HCT116 (cell line): ENCODE results near the gene SNAP47. TPM values are rescaled to one million over a fixed set of nuclear protein-coding genes. Genes with fewer than 3 reads are reported as not detected.

Experiments
- ATAC-seq: fragments of 200-7000 bp; cut with Tn5 transposase; 2 replicates; pipeline ENCODE4 v1.9.1; 2020; ENCODE audit warnings: mild to moderate bottlenecking, moderate library complexity
- BruUV-seq: library from RNA; stranded (reverse); fragments of 400-500 nt; replicated peaks from 2 replicates; lab custom pipeline; 2021; lab: Mats Ljungman, UMichigan
- CTCF ChIA-PET: fragments of 300-600 bp; sonication (Branson Sonifier 250); formaldehyde crosslinking; loops from one replicate; lab custom pipeline; 2021; ENCODE audit warnings: antibody characterized with exemption; lab: Charles Lee
- POLR2A ChIA-PET: fragments of 300-600, 350-600 bp; sonication (Branson Sonifier 250); formaldehyde crosslinking; loops from one replicate; lab custom pipeline; 2021; ENCODE audit warnings: antibody characterized with exemption; lab: Charles Lee
- RAD21 ChIA-PET, 2 experiments: fragments of 300-600 bp; sonication (Branson Sonifier 250); formaldehyde crosslinking; loops; one replicate each; lab custom pipeline; 2023; ENCODE audit warnings: low total read pairs in 2 of 2; ENCODE audit not compliant: uncharacterized antibody in 2 of 2, unreplicated experiment in 2 of 2, low non-redundant PET in 1 of 2; lab: Charles Lee
- DNase-seq: peaks from one replicate; pipeline ENCODE4 v3.0.0-alpha.2; 2010; ENCODE audit warnings: low read depth, low spot score
- H2AFZ ChIP-seq: fragments of 200-600 bp; shearing (Covaris generic), sonication (generic); 2 replicates; pipeline ENCODE4 v1.6.1; 2017; ENCODE audit warnings: low read depth, mixed run types, mixed read lengths, antibody characterized with exemption, low read length; ENCODE audit not compliant: poor library complexity, severe bottlenecking
- H3K27ac ChIP-seq: 2 replicates; pipeline ENCODE4 v1.5.1; 2012; ENCODE audit warnings: low read depth, low read length
- H3K27me3 ChIP-seq: fragments of 200-600 bp; sonication (generic); 2 replicates; pipeline ENCODE4 v1.6.1; 2016; ENCODE audit warnings: mixed run types, low read length, mixed read lengths; ENCODE audit not compliant: insufficient read depth
- H3K36me3 ChIP-seq, 2 experiments: fragments of 200-500 bp in 1 of 2; fragments of 200-600 bp in 1 of 2; sonication (Bioruptor generic) in 1 of 2; sonication (generic) in 1 of 2; 2 replicates each; pipeline versions ENCODE4 v1.5.1 to v1.6.1; 2014 to 2016; ENCODE audit warnings: low read length in 2 of 2, inconsistent platforms in 1 of 2, mixed read lengths in 1 of 2, mixed run types in 1 of 2; ENCODE audit not compliant: insufficient read depth in 2 of 2, control insufficient read depth in 1 of 2
- H3K4me1 ChIP-seq, 2 experiments: fragments of 200-600 bp in 1 of 2; sonication (generic) in 1 of 2; 2 replicates each; pipeline versions ENCODE4 v1.5.1 to v1.6.1; 2012 to 2017; ENCODE audit warnings: low read length in 2 of 2, inconsistent platforms in 1 of 2, mild to moderate bottlenecking in 1 of 2, mixed read lengths in 1 of 2, mixed run types in 1 of 2, moderate library complexity in 1 of 2; ENCODE audit not compliant: insufficient read depth in 2 of 2, control insufficient read depth in 1 of 2
- H3K4me2 ChIP-seq: fragments of 200-600 bp; sonication (generic); 2 replicates; pipeline ENCODE4 v1.6.1; 2017; ENCODE audit warnings: mixed run types, low read length, mixed read lengths
- H3K4me3 ChIP-seq, 2 experiments: fragments of 200-600 bp in 1 of 2; sonication (generic) in 1 of 2; replicated peaks in 1 of 2; 2 replicates each; pipeline ENCODE4 v1.5.1; 2011 to 2016; ENCODE audit warnings: low read length in 2 of 2, control low read depth in 1 of 2, low read depth in 1 of 2, mild to moderate bottlenecking in 1 of 2, mixed read lengths in 1 of 2, mixed run types in 1 of 2
- H3K79me2 ChIP-seq: fragments of 200-600 bp; sonication (generic); 2 replicates; pipeline ENCODE4 v1.6.1; 2017; ENCODE audit warnings: mild to moderate bottlenecking, mixed run types, low read length, moderate library complexity, mixed read lengths; ENCODE audit not compliant: insufficient read depth
- H3K9ac ChIP-seq: fragments of 200-600 bp; sonication (generic); 2 replicates; pipeline ENCODE4 v1.6.1; 2016; ENCODE audit warnings: low read length, mixed read lengths
- H3K9me2 ChIP-seq: fragments of 200-600 bp; sonication (generic), shearing (Covaris generic); 2 replicates; pipeline ENCODE4 v1.6.1; 2017; ENCODE audit warnings: mixed run types, mild to moderate bottlenecking, moderate library complexity; ENCODE audit not compliant: insufficient read depth
- H3K9me3 ChIP-seq, 2 experiments: fragments of 200-500 bp in 1 of 2; fragments of 200-600 bp in 1 of 2; sonication (Bioruptor generic) in 1 of 2; sonication (generic) in 1 of 2; 2 replicates each; pipeline ENCODE4 v1.6.1; 2014 to 2017; ENCODE audit warnings: low read length in 2 of 2, mixed read lengths in 2 of 2, inconsistent platforms in 1 of 2, low read depth in 1 of 2, mild to moderate bottlenecking in 1 of 2, mixed run types in 1 of 2, moderate library complexity in 1 of 2; ENCODE audit not compliant: control insufficient read depth in 1 of 2, insufficient read depth in 1 of 2
- H4K20me1 ChIP-seq: fragments of 200-600 bp; sonication (generic), shearing (Covaris generic); 2 replicates; pipeline ENCODE4 v1.6.1; 2017; ENCODE audit warnings: mixed run types, mild to moderate bottlenecking, moderate library complexity; ENCODE audit not compliant: insufficient read depth
- ATF3 ChIP-seq: IDR thresholded peaks from 2 replicates; pipeline ENCODE4 v1.6.1; 2012
- CBX3 ChIP-seq: IDR thresholded peaks from 2 replicates; pipeline ENCODE4 v1.6.1; 2012; ENCODE audit warnings: low read depth
- CTCF ChIP-seq, 3 experiments: fragments of 200-600 bp in 1 of 3; sonication (generic) in 1 of 3; IDR thresholded peaks in 2 of 3; conservative IDR thresholded peaks in 1 of 3; 2 replicates each; pipeline ENCODE4 v1.5.1; 2012 to 2017; ENCODE audit warnings: low read depth in 2 of 3, low read length in 2 of 3, antibody characterized with exemption in 1 of 3, borderline replicate concordance in 1 of 3, control low read depth in 1 of 3, mild to moderate bottlenecking in 1 of 3, mixed read lengths in 1 of 3, mixed run types in 1 of 3, moderate library complexity in 1 of 3; ENCODE audit not compliant: insufficient read depth in 1 of 3
- EGR1 ChIP-seq: IDR thresholded peaks from 2 replicates; pipeline ENCODE4 v1.6.1; 2012; ENCODE audit warnings: low read depth
- ELF1 ChIP-seq: IDR thresholded peaks from 2 replicates; pipeline ENCODE4 v1.6.1; 2012; ENCODE audit warnings: low read depth, borderline replicate concordance
- EZH2phosphoT487 ChIP-seq: fragments of 200-600 bp; IDR thresholded peaks from 2 replicates; pipeline ENCODE4 v1.6.1; 2018; ENCODE audit warnings: antibody characterized with exemption, borderline replicate concordance
- FOSL1 ChIP-seq: IDR thresholded peaks from 2 replicates; pipeline ENCODE4 v1.6.1; 2012; ENCODE audit warnings: low read depth
- JUND ChIP-seq: IDR thresholded peaks from 2 replicates; pipeline ENCODE4 v1.6.1; 2012
- POLR2A ChIP-seq: IDR thresholded peaks from 2 replicates; pipeline ENCODE4 v1.7.0; 2011; ENCODE audit warnings: borderline replicate concordance; ENCODE audit not compliant: insufficient read depth, insufficient read length; ENCODE audit errors: extremely low read depth
- REST ChIP-seq: IDR thresholded peaks from 2 replicates; pipeline ENCODE4 v1.6.1; 2012; ENCODE audit warnings: low read depth
- SIN3A ChIP-seq: IDR thresholded peaks from 2 replicates; pipeline ENCODE4 v1.6.1; 2012; ENCODE audit warnings: low read depth
- SP1 ChIP-seq: IDR thresholded peaks from 2 replicates; pipeline ENCODE4 v1.6.1; 2012; ENCODE audit warnings: low read depth
- SRF ChIP-seq: IDR thresholded peaks from 2 replicates; pipeline ENCODE4 v1.6.1; 2012; ENCODE audit warnings: low read depth
- TCF7L2 ChIP-seq: IDR thresholded peaks from 2 replicates; pipeline ENCODE4 v1.7.0; 2011; ENCODE audit warnings: borderline replicate concordance, inconsistent platforms; ENCODE audit not compliant: insufficient read depth, insufficient read length; ENCODE audit errors: extremely low read depth
- ZFX ChIP-seq: fragments of 450-650 bp; IDR thresholded peaks from 2 replicates; pipeline ENCODE4 v1.6.1; 2017
- intact Hi-C: fragments of 100-400 bp; cut with micrococcal nuclease; formaldehyde crosslinking; loops from 2 replicates; pipeline ENCODE4 v1.10.0; 2022
- total RNA-seq: library from RNA; stranded (reverse); gene quantifications from one replicate; pipeline ENCODE4 v1.2.1, GENCODE V29; 2021; ENCODE audit not compliant: unreplicated experiment

The SNAP47 gene
- total RNA-seq, 1 experiment from 2014 or later: 37.9 TPM

- ATAC-seq (no peak), DNase-seq (no peak)
- Histone ChIP-seq H3K36me3 (peaks cover 4 to 18% of the 10 kb centered on the region in 2 experiments; a peak in 3 of 4 replicates), H3K4me1 (no peaks in the 10 kb centered on the region), H3K9me3 (no peaks in the 10 kb centered on the region), H4K20me1 (no peaks in the 10 kb centered on the region), H3K4me3 (no peak overlapping the region), H3K27ac (no peak overlapping the region), H3K9ac (no peak overlapping the region), H2AFZ (no peak overlapping the region), H3K4me2 (no peak overlapping the region), H3K27me3 (no peaks in the 10 kb centered on the region), H3K9me2 (no peaks in the 10 kb centered on the region), H3K79me2 (peaks cover 71% of the 10 kb centered on the region)
- RAD21 ChIA-PET: no interaction called here
- intact Hi-C loops: no loop called here
- no TSS peak for BruUV-seq
- CTCF ChIA-PET: no interaction called here
- no peak for TF ChIP-seq SRF
- TF ChIP-seq ZFX: no peak
- no peak for TF ChIP-seq TCF7L2
- no peak for TF ChIP-seq FOSL1
- TF ChIP-seq ELF1: no peak
- no peak for TF ChIP-seq CBX3
- TF ChIP-seq ATF3: no peak
- TF ChIP-seq REST: no peak
- no peak for TF ChIP-seq SIN3A
- TF ChIP-seq POLR2A: no peak
- no peak for TF ChIP-seq EGR1
- no peak for TF ChIP-seq EZH2phosphoT487
- TF ChIP-seq SP1: no peak
- no peak for TF ChIP-seq CTCF (IDR thresholded peaks at IDR 0.05 in 2 of 3, conservative IDR thresholded peaks at IDR 0.05 in 1 of 3; ENCODE audit: borderline replicate concordance in 1 of 3, insufficient read depth in 1 of 3, low read depth in 2 of 3, low read length in 2 of 3)
- no peak for TF ChIP-seq JUND
- POLR2A ChIA-PET: no interaction called here
Measured at GRCh38 chr1:227746676-227747075, 11.4 kb downstream of the SNAP47 start.
